Psoas muscle (tissue), 8 donors: ENCODE measurements around the gene CXCR4. TPM values are rescaled to one million over a fixed set of nuclear protein-coding genes. Genes with fewer than 3 reads are reported as not detected.

ENCODE experiments used
- ATAC-seq, 4 donors: fragments of 200-7000 bp; cut with Tn5 transposase; one replicate each; pipeline ENCODE4 v1.9.1; 2020; ENCODE audit warnings: moderate library complexity in 3 of 4, mild to moderate bottlenecking in 2 of 4
- DNase-seq, 2 donors: peaks; one replicate each; pipeline ENCODE4 v3.0.0-alpha.2; 2020
- H3K27ac ChIP-seq: fragments of 200-600 bp; one replicate; pipeline ENCODE4 v1.8.0; 2022
- H3K27me3 ChIP-seq, 3 donors: fragments of 200-600 bp in 1 of 3; one replicate each; pipeline versions ENCODE4 v1.6.1 to v1.8.0; 2013 to 2022; ENCODE audit warnings: low read length in 2 of 3, mild to moderate bottlenecking in 2 of 3, moderate library complexity in 1 of 3; ENCODE audit not compliant: insufficient read depth in 3 of 3
- H3K36me3 ChIP-seq, 2 donors: fragments of 200-600 bp in 1 of 2; one replicate each; pipeline versions ENCODE4 v1.6.1 to v1.8.0; 2013 to 2022; ENCODE audit warnings: low read depth in 1 of 2, mild to moderate bottlenecking in 1 of 2, moderate library complexity in 1 of 2; ENCODE audit not compliant: insufficient read depth in 1 of 2
- H3K4me1 ChIP-seq: fragments of 200-600 bp; one replicate; pipeline ENCODE4 v1.8.0; 2022
- H3K4me3 ChIP-seq: fragments of 200-600 bp; one replicate; pipeline ENCODE4 v1.8.0; 2022; ENCODE audit warnings: mild to moderate bottlenecking
- H3K9me3 ChIP-seq: fragments of 200-600 bp; one replicate; pipeline ENCODE4 v1.8.0; 2022
- WGBS, 3 donors: extraction: QIAGEN DNeasy Blood & Tissue Kit; methylation state at CpG; one replicate each; pipeline versions ENCODE4 v1.1.6 to v1.1.7; 2013; 5-methylcytosine and 5-hydroxymethylcytosine counted together
- intact Hi-C, 2 donors: fragments of 100-400 bp; cut with DNase I; formaldehyde crosslinking; loops; one replicate each; pipeline versions ENCODE4 v1.11.0 to v1.14.2; 2022
- long read RNA-seq, 2 donors: library from polyadenylated mRNA; unstranded; transcript quantifications; one replicate each; pipeline ENCODE4 v2.0.0, GENCODE V29; 2021
- polyA plus RNA-seq, 3 donors: library from polyadenylated mRNA; stranded (reverse); fragments of 200-250 nt; gene quantifications; one replicate each; pipeline ENCODE4 v1.2.3, GENCODE V29; 2013
- total RNA-seq, 4 donors: library from RNA; stranded (reverse); fragmentation: NEBNext Ultra II Directional in 2 of 4; extraction: Animal tissue kit (Norgen Biotek cat#: 25700) in 2 of 4; gene quantifications; one replicate each; pipeline versions ENCODE4 v1.2.1 to v1.2.4, GENCODE V29; 2021 to 2023
- TF ChIP-seq, protein P1 (sequence below): fragments of 200-600 bp; IDR thresholded peaks from one replicate; pipeline ENCODE4 v1.8.0; 2022; ENCODE audit warnings: antibody characterized with exemption
- donor health status: healthy with polysubstance abuse.
- donor health status: DM: no; HTN: no; CAD: no; lungs with moderate emphysema.
- donor health status: Bipolar disorder and iron deficiency.
- donor health status: healthy.
- donor health status: DM: yes; HTN: yes; CAD: no.
- donor health status: DM: no; HTN: no; CAD: no.
- donor health status: DM: no; HTN: no; CAD: no.
- donor health status: DM: yes; HTN: yes; CAD: no.

CXCR4 gene
- total RNA-seq (1 to 10 TPM; 2.6 to 8.2 (median 5.0) TPM), polyA plus RNA-seq (1 to 10 TPM; 1.8 to 9.1 (median 1.8) TPM)
- long read RNA-seq, donor 1, partial matches to known transcripts, result 0 of 2 reads
- long read RNA-seq, donor 1, other reads (novel, unspliced or antisense), result 0 of 2 reads
- long read RNA-seq, donor 2, partial matches to known transcripts, result 0 of 1 reads
- long read RNA-seq, donor 2, other reads (novel, unspliced or antisense), result 0 of 1 reads

DNA sequence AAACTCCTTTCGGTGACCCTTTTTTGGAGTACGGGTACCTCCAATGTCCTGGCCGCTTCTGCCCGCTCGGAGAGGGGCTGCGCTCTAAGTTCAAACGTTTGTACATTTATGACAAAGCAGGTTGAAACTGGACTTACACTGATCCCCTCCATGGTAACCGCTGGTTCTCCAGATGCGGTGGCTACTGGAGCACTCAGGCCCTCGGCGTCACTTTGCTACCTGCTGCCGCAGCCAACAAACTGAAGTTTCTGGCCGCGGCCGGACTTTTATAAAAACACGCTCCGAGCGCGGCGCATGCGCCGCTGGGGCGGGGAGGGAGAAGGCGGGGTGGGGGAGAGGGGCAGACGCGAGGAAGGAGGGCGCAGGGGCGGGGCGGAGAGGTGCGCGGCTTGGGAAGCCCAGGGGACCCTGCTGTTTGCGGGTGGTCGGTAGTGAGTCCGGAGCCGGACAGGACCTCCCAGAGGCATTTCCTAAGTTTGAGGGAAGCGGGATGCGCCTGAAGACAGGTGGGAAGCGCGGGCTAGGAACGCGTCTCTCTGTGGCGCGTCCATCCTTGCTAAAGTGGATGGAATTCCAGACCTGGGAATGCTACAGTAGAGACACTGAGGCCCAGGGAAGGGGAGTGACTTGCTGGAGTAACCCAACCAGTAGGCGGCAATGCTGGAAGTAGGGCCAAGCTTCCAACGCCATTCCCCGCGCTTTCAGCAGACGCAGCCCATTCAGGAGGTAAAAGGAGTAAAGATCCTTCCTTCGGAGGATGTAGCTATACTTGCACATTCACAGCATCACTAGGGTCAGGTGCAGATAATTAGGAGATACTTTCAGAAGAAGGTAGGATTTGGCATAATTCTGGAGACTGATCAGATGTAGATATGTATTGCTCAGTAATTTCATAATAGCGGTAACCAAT, at the start of gene CXCR4:
Gene CXCR4, minus strand, starts transcription at position 241 of the 910 bp plus-strand sequence. Its CDS starts 89 bp downstream, at position 152.
- TF ChIP-seq, protein P1, sequence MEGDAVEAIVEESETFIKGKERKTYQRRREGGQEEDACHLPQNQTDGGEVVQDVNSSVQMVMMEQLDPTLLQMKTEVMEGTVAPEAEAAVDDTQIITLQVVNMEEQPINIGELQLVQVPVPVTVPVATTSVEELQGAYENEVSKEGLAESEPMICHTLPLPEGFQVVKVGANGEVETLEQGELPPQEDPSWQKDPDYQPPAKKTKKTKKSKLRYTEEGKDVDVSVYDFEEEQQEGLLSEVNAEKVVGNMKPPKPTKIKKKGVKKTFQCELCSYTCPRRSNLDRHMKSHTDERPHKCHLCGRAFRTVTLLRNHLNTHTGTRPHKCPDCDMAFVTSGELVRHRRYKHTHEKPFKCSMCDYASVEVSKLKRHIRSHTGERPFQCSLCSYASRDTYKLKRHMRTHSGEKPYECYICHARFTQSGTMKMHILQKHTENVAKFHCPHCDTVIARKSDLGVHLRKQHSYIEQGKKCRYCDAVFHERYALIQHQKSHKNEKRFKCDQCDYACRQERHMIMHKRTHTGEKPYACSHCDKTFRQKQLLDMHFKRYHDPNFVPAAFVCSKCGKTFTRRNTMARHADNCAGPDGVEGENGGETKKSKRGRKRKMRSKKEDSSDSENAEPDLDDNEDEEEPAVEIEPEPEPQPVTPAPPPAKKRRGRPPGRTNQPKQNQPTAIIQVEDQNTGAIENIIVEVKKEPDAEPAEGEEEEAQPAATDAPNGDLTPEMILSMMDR, result peak; percentile 2
- peak within 1 kb of the TSS; percentile 36 for H3K27ac ChIP-seq
- WGBS, 3 donors, result 0 to 1% (median 1%) methylated on average over 47 to 50 of the region's 50 CpGs
- intact Hi-C loops, result loop anchor here in 1 of 2 donors (5.0 to 10.0 kb wide), 3 partner anchors 103 to 259 kb away; no protein-coding TSS in a partner anchor
- H3K4me1 ChIP-seq, result peaks cover 10% of the 10 kb centered on the region
- H3K4me3 ChIP-seq, result peak within 1 kb of the TSS; percentile 71
- H3K27me3 ChIP-seq, result peaks cover 0 to 83% (median 14%) of the 10 kb centered on the region in 3 donors
- no peaks in the 10 kb centered on the region for H3K9me3 ChIP-seq
- H3K36me3 ChIP-seq, result no peaks in the 10 kb centered on the region
- ATAC-seq, result peak; percentile 39 to 70 (median 49)
- DNase-seq, result peak; percentile 59 to 79

DNA sequence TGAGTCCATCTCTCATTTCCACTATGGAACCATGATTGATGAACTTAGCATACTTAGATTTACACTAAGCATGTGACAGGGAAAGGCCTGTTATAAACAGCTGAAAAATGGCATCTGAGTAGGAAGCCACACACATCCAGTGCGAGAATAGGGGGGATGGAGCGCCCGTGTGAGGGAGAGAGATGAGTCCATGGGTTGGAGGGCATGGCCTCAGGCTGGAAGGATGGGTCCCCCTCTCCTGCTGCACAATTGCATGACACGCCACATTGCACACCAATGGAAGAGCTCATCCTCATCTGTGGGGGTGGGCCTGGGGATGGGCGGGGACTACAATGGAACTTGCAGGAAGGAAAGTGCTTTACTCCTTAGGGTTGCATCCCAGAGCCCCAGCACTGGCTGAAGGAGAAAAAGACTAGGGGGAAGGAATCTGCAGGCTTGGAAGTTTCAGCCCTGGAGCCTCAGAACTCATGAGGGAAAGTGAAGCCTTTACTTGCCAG, 46.4 kb upstream of the CXCR4 start:
- WGBS, 3 donors, result 90 to 94% (median 91%) methylated on average over 5 of the region's 5 CpGs
- no peaks in the 10 kb centered on the region for H3K4me1 ChIP-seq
- TF ChIP-seq, protein P1, result no peak
- H3K27ac ChIP-seq, result no peak overlapping the region
- no peak for ATAC-seq
- DNase-seq, result no peak
- no peaks in the 10 kb centered on the region for H3K27me3 ChIP-seq
- H3K9me3 ChIP-seq, result no peaks in the 10 kb centered on the region
- intact Hi-C loops, result no loop called here
- no peaks in the 10 kb centered on the region for H3K36me3 ChIP-seq
- H3K4me3 ChIP-seq, result no peak overlapping the region

DNA sequence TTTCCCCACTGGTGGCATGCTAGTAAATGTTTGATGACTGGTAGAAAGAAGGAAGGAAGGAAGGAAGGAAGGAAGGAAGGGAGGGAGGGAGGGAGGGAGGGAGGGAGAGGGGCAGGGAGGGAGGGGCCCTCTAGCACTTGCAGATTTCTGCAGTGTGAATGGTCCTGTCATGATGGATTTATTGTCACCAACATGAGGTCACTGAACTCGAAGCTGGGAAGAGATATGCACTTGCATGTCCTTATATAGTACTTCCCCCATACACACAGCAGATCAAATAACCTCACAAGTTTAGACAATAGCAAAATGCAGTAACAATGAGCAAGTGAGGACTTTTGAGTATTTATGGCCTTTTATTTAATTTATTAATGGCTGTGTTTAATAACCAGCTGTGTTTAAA, 44.5 kb upstream of the CXCR4 start:
- H3K4me1 ChIP-seq, result no peaks in the 10 kb centered on the region
- no peaks in the 10 kb centered on the region for H3K36me3 ChIP-seq
- H3K27me3 ChIP-seq, result no peaks in the 10 kb centered on the region
- DNase-seq, result no peak
- TF ChIP-seq, protein P1, result no peak
- H3K27ac ChIP-seq, result no peak overlapping the region
- intact Hi-C loops, result no loop called here
- 0 to 14% (median 12%) methylated on average over 1 of the region's 1 CpG for WGBS, 3 donors
- no peak overlapping the region for H3K4me3 ChIP-seq
- H3K9me3 ChIP-seq, result no peaks in the 10 kb centered on the region
- ATAC-seq, result no peak

DNA sequence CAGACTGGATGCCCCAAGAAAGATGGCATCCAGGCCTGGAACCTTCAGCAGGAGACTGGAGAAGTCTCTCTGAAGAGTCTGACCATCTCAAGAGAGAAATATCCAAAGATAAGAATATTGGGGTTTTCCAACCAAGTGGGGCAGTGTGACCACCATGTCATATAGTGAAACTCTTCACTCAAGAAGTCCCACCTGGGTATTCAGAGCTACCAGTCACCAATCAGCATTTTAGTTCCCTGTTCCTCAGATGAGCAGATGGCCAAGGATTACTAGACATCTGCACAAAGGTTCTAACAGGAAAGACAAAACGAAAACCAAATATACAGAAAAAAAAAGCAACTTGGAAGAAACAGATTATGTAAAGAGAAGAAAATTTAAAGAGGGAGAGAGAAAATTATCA, 38.5 kb upstream of the CXCR4 start:
- TF ChIP-seq, protein P1, result no peak
- ATAC-seq, result no peak
- Histone ChIP-seq H3K27me3 (peaks cover 0 to 3% (median 0%) of the 10 kb centered on the region in 3 donors), H3K27ac (no peak overlapping the region), H3K9me3 (no peaks in the 10 kb centered on the region), H3K4me1 (no peaks in the 10 kb centered on the region), H3K36me3 (no peaks in the 10 kb centered on the region), H3K4me3 (no peak overlapping the region)
- intact Hi-C loops, result no loop called here
- WGBS, 3 donors, result 74 to 86% (median 83%) methylated on average over 1 of the region's 1 CpG
- DNase-seq, result no peak
